Measurements from ENCODE around the gene CHRM5.

- TF ChIP-seq CTCF (IDR thresholded peaks at IDR 0.05), result no peak
- no peak for TF ChIP-seq POLR2A (IDR thresholded peaks at IDR 0.05)
- no peak for TF ChIP-seq POLR2AphosphoS5 (IDR thresholded peaks at IDR 0.05)
Observed at GRCh38 chr15:34114215-34114614, 145.9 kb downstream of the CHRM5 start.
